GM12878 (cell line): Measurements from ENCODE around the gene FGD3. TPM values are rescaled to one million over a fixed set of nuclear protein-coding genes. Genes with fewer than 3 reads are reported as not detected.
A peak's percentile ranks its signal among the peaks of the same experiment; 100 is the strongest.

Experiments used
- CBFB ChIP-seq: IDR thresholded peaks from 2 replicates; pipeline ENCODE4 v1.6.1; 2016; ENCODE audit warnings: antibody characterized with exemption, low read depth
- CEBPB ChIP-seq, 2 experiments: fragments of 150-350 bp in 1 of 2; IDR thresholded peaks; 2 replicates each; pipeline ENCODE4 v1.6.1; 2012 to 2014; ENCODE audit warnings: low read depth in 2 of 2, low read length in 2 of 2, borderline replicate concordance in 1 of 2, inconsistent platforms in 1 of 2
- CHD1 ChIP-seq: IDR thresholded peaks from 2 replicates; pipeline ENCODE4 v1.6.1; 2012; ENCODE audit warnings: low read depth, low read length, improper control_type of control experiment
- CHD4 ChIP-seq: fragments of 200-600 bp; sonication (generic); IDR thresholded peaks from 2 replicates; pipeline ENCODE4 v1.6.1; 2016; ENCODE audit warnings: mild to moderate bottlenecking
- EP300 ChIP-seq, 2 experiments: fragments of 150-350 bp in 1 of 2; IDR thresholded peaks; 2 replicates each; pipeline ENCODE4 v1.6.1; 2011 to 2012; ENCODE audit warnings: low read depth in 2 of 2, low read length in 2 of 2, borderline replicate concordance in 1 of 2, improper control_type of control experiment in 1 of 2, inconsistent platforms in 1 of 2; ENCODE audit not compliant: control insufficient read depth in 1 of 2
- ESRRA ChIP-seq: IDR thresholded peaks from 2 replicates; pipeline ENCODE4 v1.6.1; 2012; ENCODE audit warnings: mild to moderate bottlenecking, low read length, improper control_type of control experiment
- GABPA ChIP-seq: IDR thresholded peaks from 2 replicates; pipeline ENCODE4 v1.6.1; 2014; ENCODE audit warnings: antibody characterized with exemption, low read depth, mild to moderate bottlenecking, inconsistent platforms
- HCFC1 ChIP-seq: fragments of 150-350 bp; IDR thresholded peaks from 2 replicates; pipeline ENCODE4 v1.6.1; 2014; ENCODE audit warnings: low read length
- KAT2A ChIP-seq: conservative IDR thresholded peaks from 2 replicates; pipeline ENCODE4 v1.6.1; 2011; ENCODE audit warnings: low read depth, low read length; ENCODE audit not compliant: control insufficient read depth
- MTA2 ChIP-seq: fragments of 450-650 bp; IDR thresholded peaks from 2 replicates; pipeline ENCODE4 v1.6.1; 2016; ENCODE audit warnings: low read depth, mild to moderate bottlenecking, moderate library complexity
- MTA3 ChIP-seq: IDR thresholded peaks from 2 replicates; pipeline ENCODE4 v1.6.1; 2012; ENCODE audit warnings: low read length, inconsistent platforms, borderline replicate concordance
- MYC ChIP-seq: IDR thresholded peaks from 2 replicates; pipeline ENCODE4 v1.6.1; 2011; ENCODE audit warnings: mild to moderate bottlenecking, low read length, moderate library complexity, inconsistent platforms; ENCODE audit not compliant: insufficient read depth, insufficient replicate concordance, insufficient read length, severe bottlenecking
- NFYA ChIP-seq: IDR thresholded peaks from 2 replicates; pipeline ENCODE4 v1.6.1; 2011; ENCODE audit warnings: low read depth, mild to moderate bottlenecking, low read length, improper control_type of control experiment, borderline replicate concordance
- PAX5 ChIP-seq: IDR thresholded peaks from 2 replicates; pipeline ENCODE4 v1.6.1; 2011; ENCODE audit warnings: low read depth, low read length, borderline replicate concordance
- POLR2AphosphoS2 ChIP-seq: IDR thresholded peaks from 2 replicates; pipeline ENCODE4 v1.6.1; 2011; ENCODE audit warnings: low read depth, mild to moderate bottlenecking, low read length, improper control_type of control experiment, moderate library complexity
- RAD21 ChIP-seq: IDR thresholded peaks from 2 replicates; pipeline ENCODE4 v1.6.1; 2011; ENCODE audit warnings: mild to moderate bottlenecking, low read depth, low read length, moderate library complexity; ENCODE audit not compliant: insufficient read depth
- RUNX3 ChIP-seq: IDR thresholded peaks from 2 replicates; pipeline ENCODE4 v1.6.1; 2012; ENCODE audit warnings: low read length, inconsistent platforms
- SPI1 ChIP-seq: IDR thresholded peaks from 2 replicates; pipeline ENCODE4 v1.6.1; 2011; ENCODE audit warnings: low read depth, mild to moderate bottlenecking, low read length, moderate library complexity, borderline replicate concordance; ENCODE audit not compliant: insufficient read depth
- TARDBP ChIP-seq: IDR thresholded peaks from 2 replicates; pipeline ENCODE4 v1.6.1; 2016; ENCODE audit warnings: borderline replicate concordance
- YBX1 ChIP-seq: fragments of 450-650 bp; IDR thresholded peaks from 2 replicates; pipeline ENCODE4 v1.6.1; 2016; ENCODE audit warnings: antibody characterized with exemption
- ZNF217 ChIP-seq: fragments of 450-650 bp; IDR thresholded peaks from 2 replicates; pipeline ENCODE4 v1.6.1; 2017; ENCODE audit warnings: antibody characterized with exemption, mild to moderate bottlenecking
- ZNF24 ChIP-seq: fragments of 450-650 bp; IDR thresholded peaks from 2 replicates; pipeline ENCODE4 v1.6.1; 2017; ENCODE audit warnings: antibody characterized with exemption, mild to moderate bottlenecking
- polyA plus RNA-seq, 11 experiments: library from polyadenylated mRNA; depleted of rRNA in 4 of 11; unstranded in 6 of 11; stranded (reverse) in 5 of 11; fragments of >200 nt; fragmentation: Nextera tagmentation in 4 of 11; fragmentation: Illumina TruSeq in 1 of 11; extraction: Ambion mirVana in 4 of 11; extraction: Trizol in 1 of 11; gene quantifications; 1 replicate in 1 of 11; 2 replicates in 10 of 11; pipeline versions ENCODE4 v1.2.1 to v1.2.3, GENCODE V29; 2011 to 2016; ENCODE audit warnings: inconsistent platforms in 2 of 11, missing spikeins in 2 of 11, low read depth in 1 of 11
- total RNA-seq, 4 experiments: library from RNA; depleted of rRNA in 3 of 4; stranded (reverse); fragments of >200 nt in 3 of 4; fragmentation: Illumina TruSeq in 1 of 4; extraction: Trizol in 1 of 4; gene quantifications; 2 replicates each; pipeline versions ENCODE4 v1.2.1 to v1.2.3, GENCODE V29; 2013 to 2021
- TF ChIP-seq, protein P1 (sequence below): IDR thresholded peaks from 2 replicates; pipeline ENCODE4 v1.6.1; 2012; ENCODE audit warnings: mild to moderate bottlenecking, low read depth, low read length
- TF ChIP-seq, protein P2 (sequence below): IDR thresholded peaks from 2 replicates; pipeline ENCODE4 v1.6.1; 2012; ENCODE audit warnings: low read depth, low read length, improper control_type of control experiment
- TF ChIP-seq, protein P3 (sequence below): fragments of 150-350 bp; IDR thresholded peaks from 2 replicates; pipeline ENCODE4 v1.6.1; 2016; ENCODE audit warnings: low read depth, low read length

Gene FGD3
- total and polyA plus RNA-seq, 10 of the 15 experiments (the other 5 are each of a cell fraction or from before 2014, with no cell fraction given), result 0.26 to 18.1 (median 12.4) TPM

DNA sequence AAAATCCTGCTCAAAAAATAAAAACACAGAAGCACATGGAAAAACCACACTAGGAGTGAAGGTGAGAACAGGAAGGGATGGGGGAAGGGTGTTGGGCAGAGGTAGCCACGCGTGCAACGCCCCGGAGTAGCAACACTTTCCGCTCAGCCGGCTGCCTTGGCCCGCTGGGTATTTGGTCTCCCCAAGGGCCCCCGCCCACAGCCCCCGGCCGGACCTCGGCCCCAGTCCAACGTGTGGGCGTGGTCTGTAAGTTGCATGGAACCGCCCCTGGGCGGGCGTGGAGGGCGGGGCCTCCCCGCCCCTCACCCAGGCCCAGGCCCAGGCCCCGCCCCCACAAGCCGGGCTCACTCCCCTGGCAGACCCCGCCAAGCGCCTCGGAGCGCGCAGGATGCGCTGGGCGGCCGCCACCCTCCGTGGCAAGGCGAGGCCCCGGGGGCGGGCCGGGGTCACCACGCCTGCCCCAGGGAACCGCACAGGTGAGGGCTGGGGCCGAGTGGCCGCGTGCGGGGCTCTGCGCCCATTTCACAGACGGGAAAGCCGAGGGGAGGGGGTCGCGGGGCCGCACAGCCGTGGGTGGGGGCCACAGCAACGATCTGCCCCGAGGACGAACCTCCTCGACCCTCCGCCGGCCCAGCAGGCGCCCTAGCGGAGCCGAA, 111.2 kb downstream of the FGD3 start, which contains the start of gene SUSD3 (continued):
- TF ChIP-seq CBFB (no peak), PAX5 (peak; percentile 71), POLR2AphosphoS2 (no peak), ZNF24 (no peak), EP300 (IDR thresholded peaks at IDR 0.05; ENCODE audit: borderline replicate concordance in 1 of 2, control insufficient read depth in 1 of 2, low read depth in 2 of 2, low read length in 2 of 2) (peak in 1 of 2 experiments; percentile 42; a peak in 2 of 4 replicates), MTA2 (peak; percentile 78; the same call in 1 of the 2 replicates), NFYA (no peak), GABPA (no peak), MYC (no peak), YBX1 (no peak), ZNF217 (peak; percentile 74; the same call in 1 of the 2 replicates), CEBPB (IDR thresholded peaks at IDR 0.05; ENCODE audit: borderline replicate concordance in 1 of 2, low read depth in 2 of 2, low read length in 2 of 2) (no peak), CHD1 (no peak), TARDBP (no peak), CHD4 (no peak), SPI1 (no peak), ESRRA (no peak), MTA3 (no peak), RUNX3 (no peak), KAT2A (no peak), HCFC1 (no peak), RAD21 (no peak)
- TF ChIP-seq, protein P1, sequence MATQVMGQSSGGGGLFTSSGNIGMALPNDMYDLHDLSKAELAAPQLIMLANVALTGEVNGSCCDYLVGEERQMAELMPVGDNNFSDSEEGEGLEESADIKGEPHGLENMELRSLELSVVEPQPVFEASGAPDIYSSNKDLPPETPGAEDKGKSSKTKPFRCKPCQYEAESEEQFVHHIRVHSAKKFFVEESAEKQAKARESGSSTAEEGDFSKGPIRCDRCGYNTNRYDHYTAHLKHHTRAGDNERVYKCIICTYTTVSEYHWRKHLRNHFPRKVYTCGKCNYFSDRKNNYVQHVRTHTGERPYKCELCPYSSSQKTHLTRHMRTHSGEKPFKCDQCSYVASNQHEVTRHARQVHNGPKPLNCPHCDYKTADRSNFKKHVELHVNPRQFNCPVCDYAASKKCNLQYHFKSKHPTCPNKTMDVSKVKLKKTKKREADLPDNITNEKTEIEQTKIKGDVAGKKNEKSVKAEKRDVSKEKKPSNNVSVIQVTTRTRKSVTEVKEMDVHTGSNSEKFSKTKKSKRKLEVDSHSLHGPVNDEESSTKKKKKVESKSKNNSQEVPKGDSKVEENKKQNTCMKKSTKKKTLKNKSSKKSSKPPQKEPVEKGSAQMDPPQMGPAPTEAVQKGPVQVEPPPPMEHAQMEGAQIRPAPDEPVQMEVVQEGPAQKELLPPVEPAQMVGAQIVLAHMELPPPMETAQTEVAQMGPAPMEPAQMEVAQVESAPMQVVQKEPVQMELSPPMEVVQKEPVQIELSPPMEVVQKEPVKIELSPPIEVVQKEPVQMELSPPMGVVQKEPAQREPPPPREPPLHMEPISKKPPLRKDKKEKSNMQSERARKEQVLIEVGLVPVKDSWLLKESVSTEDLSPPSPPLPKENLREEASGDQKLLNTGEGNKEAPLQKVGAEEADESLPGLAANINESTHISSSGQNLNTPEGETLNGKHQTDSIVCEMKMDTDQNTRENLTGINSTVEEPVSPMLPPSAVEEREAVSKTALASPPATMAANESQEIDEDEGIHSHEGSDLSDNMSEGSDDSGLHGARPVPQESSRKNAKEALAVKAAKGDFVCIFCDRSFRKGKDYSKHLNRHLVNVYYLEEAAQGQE, result no peak
- TF ChIP-seq, protein P2, sequence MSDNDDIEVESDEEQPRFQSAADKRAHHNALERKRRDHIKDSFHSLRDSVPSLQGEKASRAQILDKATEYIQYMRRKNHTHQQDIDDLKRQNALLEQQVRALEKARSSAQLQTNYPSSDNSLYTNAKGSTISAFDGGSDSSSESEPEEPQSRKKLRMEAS, result no peak
- TF ChIP-seq, protein P3, sequence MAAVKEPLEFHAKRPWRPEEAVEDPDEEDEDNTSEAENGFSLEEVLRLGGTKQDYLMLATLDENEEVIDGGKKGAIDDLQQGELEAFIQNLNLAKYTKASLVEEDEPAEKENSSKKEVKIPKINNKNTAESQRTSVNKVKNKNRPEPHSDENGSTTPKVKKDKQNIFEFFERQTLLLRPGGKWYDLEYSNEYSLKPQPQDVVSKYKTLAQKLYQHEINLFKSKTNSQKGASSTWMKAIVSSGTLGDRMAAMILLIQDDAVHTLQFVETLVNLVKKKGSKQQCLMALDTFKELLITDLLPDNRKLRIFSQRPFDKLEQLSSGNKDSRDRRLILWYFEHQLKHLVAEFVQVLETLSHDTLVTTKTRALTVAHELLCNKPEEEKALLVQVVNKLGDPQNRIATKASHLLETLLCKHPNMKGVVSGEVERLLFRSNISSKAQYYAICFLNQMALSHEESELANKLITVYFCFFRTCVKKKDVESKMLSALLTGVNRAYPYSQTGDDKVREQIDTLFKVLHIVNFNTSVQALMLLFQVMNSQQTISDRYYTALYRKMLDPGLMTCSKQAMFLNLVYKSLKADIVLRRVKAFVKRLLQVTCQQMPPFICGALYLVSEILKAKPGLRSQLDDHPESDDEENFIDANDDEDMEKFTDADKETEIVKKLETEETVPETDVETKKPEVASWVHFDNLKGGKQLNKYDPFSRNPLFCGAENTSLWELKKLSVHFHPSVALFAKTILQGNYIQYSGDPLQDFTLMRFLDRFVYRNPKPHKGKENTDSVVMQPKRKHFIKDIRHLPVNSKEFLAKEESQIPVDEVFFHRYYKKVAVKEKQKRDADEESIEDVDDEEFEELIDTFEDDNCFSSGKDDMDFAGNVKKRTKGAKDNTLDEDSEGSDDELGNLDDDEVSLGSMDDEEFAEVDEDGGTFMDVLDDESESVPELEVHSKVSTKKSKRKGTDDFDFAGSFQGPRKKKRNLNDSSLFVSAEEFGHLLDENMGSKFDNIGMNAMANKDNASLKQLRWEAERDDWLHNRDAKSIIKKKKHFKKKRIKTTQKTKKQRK, result no peak
